H9 (cell line): ENCODE results near the gene CCDC154. TPM values are rescaled to one million over a fixed set of nuclear protein-coding genes. Genes with fewer than 3 reads are reported as not detected.

Experiments used
- DNase-seq: peaks from one replicate; pipeline ENCODE4 v3.0.0-alpha.2; 2017
- H2AFZ ChIP-seq: one replicate; pipeline ENCODE4 v1.6.1; 2013; ENCODE audit warnings: mild to moderate bottlenecking, low read length, control low read depth, moderate library complexity
- H2AK5ac ChIP-seq: 2 replicates; pipeline ENCODE4 v1.6.1; 2013; ENCODE audit warnings: low read length, control low read depth, mixed read lengths; ENCODE audit not compliant: insufficient read length
- H2BK120ac ChIP-seq: one replicate; pipeline ENCODE4 v1.6.1; 2013; ENCODE audit warnings: low read depth, mild to moderate bottlenecking, low read length, control low read depth, inconsistent platforms; ENCODE audit not compliant: poor library complexity, severe bottlenecking
- H2BK12ac ChIP-seq: 2 replicates; pipeline ENCODE4 v1.6.1; 2013; ENCODE audit warnings: low read length, control low read depth, mixed read lengths, low read depth; ENCODE audit not compliant: insufficient read length
- H2BK15ac ChIP-seq: 2 replicates; pipeline ENCODE4 v1.6.1; 2013; ENCODE audit warnings: low read depth, low read length, control low read depth
- H2BK20ac ChIP-seq: one replicate; pipeline ENCODE4 v1.6.1; 2013; ENCODE audit warnings: low read depth, mild to moderate bottlenecking, low read length, control low read depth, inconsistent platforms; ENCODE audit not compliant: poor library complexity, severe bottlenecking
- H2BK5ac ChIP-seq: 2 replicates; pipeline ENCODE4 v1.6.1; 2013; ENCODE audit warnings: low read length, control low read depth, mixed read lengths; ENCODE audit not compliant: insufficient read length
- H3K14ac ChIP-seq: 2 replicates; pipeline ENCODE4 v1.6.1; 2013; ENCODE audit warnings: low read length, control low read depth; ENCODE audit not compliant: insufficient read depth
- H3K18ac ChIP-seq: 2 replicates; pipeline ENCODE4 v1.6.1; 2013; ENCODE audit warnings: low read depth, mild to moderate bottlenecking, mixed read lengths, low read length, control low read depth; ENCODE audit not compliant: insufficient read length
- H3K23ac ChIP-seq: 2 replicates; pipeline ENCODE4 v1.6.1; 2013; ENCODE audit warnings: low read length, control low read depth, mixed read lengths, low read depth; ENCODE audit not compliant: insufficient read length
- H3K23me2 ChIP-seq: 2 replicates; pipeline ENCODE4 v1.6.1; 2013; ENCODE audit warnings: low read depth, mild to moderate bottlenecking, mixed read lengths, low read length, control low read depth; ENCODE audit not compliant: insufficient read length, poor library complexity, severe bottlenecking
- H3K27ac ChIP-seq: 2 replicates; pipeline ENCODE4 v1.5.1; 2013; ENCODE audit warnings: low read length, control low read depth, mixed read lengths, low read depth; ENCODE audit not compliant: insufficient read length
- H3K27me3 ChIP-seq: 2 replicates; pipeline ENCODE4 v1.6.1; 2013; ENCODE audit warnings: low read length, control low read depth, inconsistent platforms; ENCODE audit not compliant: insufficient read depth
- H3K4ac ChIP-seq: 2 replicates; pipeline ENCODE4 v1.6.1; 2013; ENCODE audit warnings: low read depth, mild to moderate bottlenecking, control low read depth, inconsistent platforms, low read length, moderate library complexity
- H3K4me1 ChIP-seq: 2 replicates; pipeline ENCODE4 v1.6.1; 2013; ENCODE audit warnings: low read length, control low read depth, inconsistent platforms; ENCODE audit not compliant: insufficient read depth
- H3K4me2 ChIP-seq: 2 replicates; pipeline ENCODE4 v1.6.1; 2013; ENCODE audit warnings: low read length, control low read depth, mixed read lengths; ENCODE audit not compliant: insufficient read length, insufficient read depth
- H3K56ac ChIP-seq: 2 replicates; pipeline ENCODE4 v1.6.1; 2013; ENCODE audit warnings: low read depth, mild to moderate bottlenecking, mixed read lengths, low read length, control low read depth; ENCODE audit not compliant: insufficient read length
- H3K79me1 ChIP-seq: 2 replicates; pipeline ENCODE4 v1.6.1; 2013; ENCODE audit warnings: low read depth, mild to moderate bottlenecking, moderate library complexity, low read length, control low read depth, inconsistent platforms; ENCODE audit not compliant: insufficient read depth, poor library complexity, severe bottlenecking
- H3K79me2 ChIP-seq: 2 replicates; pipeline ENCODE4 v1.6.1; 2013; ENCODE audit warnings: low read length, control low read depth, inconsistent platforms; ENCODE audit not compliant: insufficient read depth
- H3K9ac ChIP-seq: 2 replicates; pipeline ENCODE4 v1.6.1; 2013; ENCODE audit warnings: low read length, control low read depth, mixed read lengths; ENCODE audit not compliant: insufficient read length; ENCODE audit errors: extremely low read depth
- H3K9me3 ChIP-seq: one replicate; pipeline ENCODE4 v1.6.1; 2013; ENCODE audit warnings: low read depth, low read length, inconsistent platforms; ENCODE audit not compliant: control insufficient read depth
- H3T11ph ChIP-seq: one replicate; pipeline ENCODE4 v1.6.1; 2013; ENCODE audit warnings: mild to moderate bottlenecking, low read length, control low read depth, inconsistent platforms
- H4K20me1 ChIP-seq: one replicate; pipeline ENCODE4 v1.6.1; 2013; ENCODE audit not compliant: control insufficient read depth, insufficient read length, insufficient read depth
- H4K5ac ChIP-seq: 2 replicates; pipeline ENCODE4 v1.6.1; 2013; ENCODE audit warnings: low read depth, mild to moderate bottlenecking, mixed read lengths, low read length, control low read depth; ENCODE audit not compliant: insufficient read length
- H4K8ac ChIP-seq: replicated peaks from 2 replicates; pipeline ENCODE4 v1.6.1; 2013; ENCODE audit warnings: low read length, control low read depth, mixed read lengths, low read depth; ENCODE audit not compliant: insufficient read length
- H4K91ac ChIP-seq: 2 replicates; pipeline ENCODE4 v1.6.1; 2013; ENCODE audit warnings: low read depth, mild to moderate bottlenecking, moderate library complexity, mixed read lengths, low read length, control low read depth; ENCODE audit not compliant: insufficient read length
- H3K27ac Mint-ChIP-seq, 3 experiments: 2 replicates in 2 of 3; 3 replicates in 1 of 3; pipeline ENCODE4 v1.8.0; 2020 to 2021; ENCODE audit warnings: mixed read lengths in 3 of 3, mild to moderate bottlenecking in 1 of 3, moderate library complexity in 1 of 3
- H3K27me3 Mint-ChIP-seq: 2 replicates; pipeline ENCODE4 v1.8.0; 2021; ENCODE audit warnings: low read depth, mild to moderate bottlenecking, moderate library complexity, mixed read lengths
- H3K36me3 Mint-ChIP-seq, 3 experiments: 2 replicates in 2 of 3; 3 replicates in 1 of 3; pipeline ENCODE4 v1.8.0; 2020 to 2021; ENCODE audit warnings: low read depth in 3 of 3, mixed read lengths in 3 of 3; ENCODE audit not compliant: insufficient read depth in 1 of 3
- H3K4me1 Mint-ChIP-seq, 2 experiments: 2 replicates each; pipeline ENCODE4 v1.8.0; 2020; ENCODE audit warnings: mixed read lengths in 2 of 2
- H3K4me3 Mint-ChIP-seq, 2 experiments: 2 replicates in 1 of 2; 3 replicates in 1 of 2; pipeline ENCODE4 v1.8.0; 2020 to 2021; ENCODE audit warnings: mild to moderate bottlenecking in 2 of 2, mixed read lengths in 2 of 2, moderate library complexity in 1 of 2
- H3K9me3 Mint-ChIP-seq, 2 experiments: 2 replicates in 1 of 2; 3 replicates in 1 of 2; pipeline ENCODE4 v1.8.0; 2020; ENCODE audit warnings: mild to moderate bottlenecking in 2 of 2, mixed read lengths in 2 of 2, moderate library complexity in 1 of 2
- WGBS: extraction: QIAGEN DNeasy Blood & Tissue Kit; methylation state at CpG from one replicate; pipeline ENCODE4 v1.1.7; 2013; ENCODE audit warnings: missing lambda C conversion rate, low lambda C conversion rate, mixed read lengths; ENCODE audit not compliant: insufficient read length; ENCODE audit errors: extremely low coverage; 5-methylcytosine and 5-hydroxymethylcytosine counted together
- total RNA-seq: library from RNA; stranded (reverse); gene quantifications from 2 replicates; pipeline ENCODE4 v1.2.1, GENCODE V29; 2021
- TF ChIP-seq, protein P1 (sequence below): fragments of 200-600 bp; sonication (generic); conservative IDR thresholded peaks from 3 replicates; pipeline ENCODE4 v1.8.0; 2021; ENCODE audit warnings: antibody characterized with exemption, mild to moderate bottlenecking

Gene CCDC154
- total RNA-seq, 1 experiment from 2014 or later = 1.3 TPM

DNA sequence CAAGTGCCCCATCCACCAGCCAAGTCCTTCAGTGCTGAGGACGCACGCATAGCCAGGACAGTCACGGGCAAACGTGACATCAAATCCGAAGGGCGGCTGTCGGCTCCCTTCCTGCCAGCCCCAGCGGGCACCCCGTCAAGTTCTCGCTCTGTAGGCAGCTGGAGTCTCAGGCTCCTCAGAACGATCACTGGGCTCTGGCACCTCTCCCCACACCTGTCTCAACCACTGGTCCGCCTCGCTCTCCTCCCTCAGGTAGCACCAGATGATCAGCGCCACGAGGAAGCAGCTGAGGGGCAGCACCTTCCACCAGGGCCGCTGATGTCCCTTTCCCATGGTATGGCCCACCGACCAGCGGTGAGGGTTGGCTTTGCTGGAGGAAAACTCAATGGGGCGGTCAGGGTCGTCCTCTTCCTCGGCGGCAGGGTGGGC is 24.2 kb downstream of the CCDC154 start:
- Histone ChIP-seq H4K91ac (no peak overlapping the region), H4K20me1 (no peaks in the 10 kb centered on the region), H3K79me1 (no peaks in the 10 kb centered on the region), H2BK20ac (no peak overlapping the region), H2BK5ac (no peak overlapping the region), H2BK15ac (no peak overlapping the region), H2BK12ac (no peak overlapping the region), H3K23me2 (peaks cover 13% of the 10 kb centered on the region), H3K9me3 (no peaks in the 10 kb centered on the region), H3K14ac (peak overlapping the region; percentile 40), H4K8ac (no peak overlapping the region), H3K79me2 (peaks cover 9% of the 10 kb centered on the region; the same call in 1 of the 2 replicates), H3K9ac (peak overlapping the region; percentile 89), H3K4me2 (peak overlapping the region; percentile 81), H3K4ac (no peak overlapping the region), H3K4me1 (no peaks in the 10 kb centered on the region), H4K5ac (no peak overlapping the region), H3K27me3 (no peaks in the 10 kb centered on the region), H3K27ac (no peak overlapping the region), H3K23ac (no peak overlapping the region), H2AFZ (no peak overlapping the region), H2BK120ac (no peak overlapping the region), H3K56ac (no peak overlapping the region), H3K18ac (peak overlapping the region; percentile 34), H3T11ph (no peak overlapping the region), H2AK5ac (no peak overlapping the region)
- TF ChIP-seq, protein P1, sequence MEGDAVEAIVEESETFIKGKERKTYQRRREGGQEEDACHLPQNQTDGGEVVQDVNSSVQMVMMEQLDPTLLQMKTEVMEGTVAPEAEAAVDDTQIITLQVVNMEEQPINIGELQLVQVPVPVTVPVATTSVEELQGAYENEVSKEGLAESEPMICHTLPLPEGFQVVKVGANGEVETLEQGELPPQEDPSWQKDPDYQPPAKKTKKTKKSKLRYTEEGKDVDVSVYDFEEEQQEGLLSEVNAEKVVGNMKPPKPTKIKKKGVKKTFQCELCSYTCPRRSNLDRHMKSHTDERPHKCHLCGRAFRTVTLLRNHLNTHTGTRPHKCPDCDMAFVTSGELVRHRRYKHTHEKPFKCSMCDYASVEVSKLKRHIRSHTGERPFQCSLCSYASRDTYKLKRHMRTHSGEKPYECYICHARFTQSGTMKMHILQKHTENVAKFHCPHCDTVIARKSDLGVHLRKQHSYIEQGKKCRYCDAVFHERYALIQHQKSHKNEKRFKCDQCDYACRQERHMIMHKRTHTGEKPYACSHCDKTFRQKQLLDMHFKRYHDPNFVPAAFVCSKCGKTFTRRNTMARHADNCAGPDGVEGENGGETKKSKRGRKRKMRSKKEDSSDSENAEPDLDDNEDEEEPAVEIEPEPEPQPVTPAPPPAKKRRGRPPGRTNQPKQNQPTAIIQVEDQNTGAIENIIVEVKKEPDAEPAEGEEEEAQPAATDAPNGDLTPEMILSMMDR = no peak
- no peak for DNase-seq
- peaks cover 0 to 6% (median 3%) of the 10 kb centered on the region in 3 experiments; a peak in 5 of 7 replicates for H3K36me3 Mint-ChIP-seq
- WGBS = no CpG with 5 or more reads among the region's 22 CpGs
- peak overlapping the region in 2 of 3 experiments; percentile 86 to 96; a peak in 4 of 7 replicates for H3K27ac Mint-ChIP-seq
- no peaks in the 10 kb centered on the region for H3K27me3 Mint-ChIP-seq
- H3K4me1 Mint-ChIP-seq = peaks cover 3 to 13% of the 10 kb centered on the region in 2 experiments; a peak in 3 of 4 replicates
- peak overlapping the region; percentile 88 to 95 for H3K4me3 Mint-ChIP-seq
- H3K9me3 Mint-ChIP-seq = peaks cover 6 to 10% of the 10 kb centered on the region in 2 experiments; a peak in 4 of 5 replicates
